ENCODE results near the gene SPINK13.
A peak's percentile ranks its signal among the peaks of the same experiment; 100 is the strongest.
"Not testable (repeated sequence)": the region's sequence is repeated elsewhere in the genome, so short reads cannot be mapped to it uniquely, and the experiment has no call there.

SPINK13 gene

GRCh38 chr5:148268566-148268965, at the start of gene SPINK13:
Gene SPINK13, plus strand, starts transcription at chr5:148268794. Its CDS starts 1,279 bp downstream, at chr5:148270073.
- peak; percentile 86 for FAIRE-seq
- peak; percentile 70 for DNase-seq (ENCODE audit: low spot score)

GRCh38 chr5:148221508-148221907, 47.1 kb upstream of the SPINK13 start:
- FAIRE-seq (no peak), DNase-seq (ENCODE audit: low spot score) (no peak)

- DNase-seq (ENCODE audit: low spot score) (no peak), FAIRE-seq (no peak)
These were observed 44.4 kb upstream of the SPINK13 start for GRCh38 chr5:148224117-148224742.

GRCh38 chr5:148228392-148228984, 40.1 kb upstream of the SPINK13 start:
- FAIRE-seq (no peak), DNase-seq (ENCODE audit: low spot score) (no peak)

GRCh38 chr5:148229840-148230239, 38.8 kb upstream of the SPINK13 start:
- FAIRE-seq (no peak), DNase-seq (ENCODE audit: low spot score) (no peak)

- FAIRE-seq: no peak
- DNase-seq (ENCODE audit: low spot score): no peak
These were observed 38.4 kb upstream of the SPINK13 start for GRCh38 chr5:148230240-148230639.

- FAIRE-seq: no peak
- no peak for DNase-seq (ENCODE audit: low spot score)
These were observed 30.7 kb upstream of the SPINK13 start for GRCh38 chr5:148237785-148238417.

- DNase-seq (ENCODE audit: low spot score): no peak
- FAIRE-seq: no peak
These were observed 30.2 kb upstream of the SPINK13 start, which contains the start of gene MARCOL for GRCh38 chr5:148238418-148238794. Gene MARCOL, plus strand, starts transcription at chr5:148238525. Its CDS starts 73 bp downstream, at chr5:148238598.

GRCh38 chr5:148248894-148249293, 19.7 kb upstream of the SPINK13 start:
- DNase-seq (ENCODE audit: low spot score) (no peak), FAIRE-seq (no peak)

- FAIRE-seq (no peak), DNase-seq (ENCODE audit: low spot score) (no peak)
These were observed 13.1 kb upstream of the SPINK13 start for GRCh38 chr5:148255456-148255855.

GRCh38 chr5:148259288-148259687, 9.3 kb upstream of the SPINK13 start:
- DNase-seq (ENCODE audit: low spot score): no peak
- FAIRE-seq: no peak

- FAIRE-seq: no peak
- no peak for DNase-seq (ENCODE audit: low spot score)
These were observed 7.4 kb upstream of the SPINK13 start for GRCh38 chr5:148261221-148261620.

GRCh38 chr5:148267962-148268361, 632 bp upstream of the SPINK13 start:
- FAIRE-seq: peak; percentile 70
- peak; percentile 17 for DNase-seq (ENCODE audit: low spot score)

- DNase-seq (ENCODE audit: low spot score); FAIRE-seq: not testable (repeated sequence)
These were observed 6.5 kb downstream of the SPINK13 start for GRCh38 chr5:148275129-148275528.

- FAIRE-seq; DNase-seq (ENCODE audit: low spot score): not testable (repeated sequence)
These were observed 12.3 kb downstream of the SPINK13 start for GRCh38 chr5:148280893-148281292.

GRCh38 chr5:148281336-148281735, 12.7 kb downstream of the SPINK13 start:
- DNase-seq (ENCODE audit: low spot score); FAIRE-seq: not testable (repeated sequence)

GRCh38 chr5:148290271-148291195, 21.9 kb downstream of the SPINK13 start:
- FAIRE-seq: no peak
- DNase-seq (ENCODE audit: low spot score): no peak

GRCh38 chr5:148297731-148298130, 29.1 kb downstream of the SPINK13 start:
- FAIRE-seq: no peak
- no peak for DNase-seq (ENCODE audit: low spot score)

GRCh38 chr5:148306446-148306845, 37.9 kb downstream of the SPINK13 start:
- DNase-seq (ENCODE audit: low spot score) (no peak), FAIRE-seq (no peak)

GRCh38 chr5:148309019-148309418, 40.4 kb downstream of the SPINK13 start:
- DNase-seq (ENCODE audit: low spot score): no peak
- no peak for FAIRE-seq

- DNase-seq (ENCODE audit: low spot score): no peak
- no peak for FAIRE-seq
These were observed 41.2 kb downstream of the SPINK13 start for GRCh38 chr5:148309746-148310145.

GRCh38 chr5:148311484-148311883, 42.9 kb downstream of the SPINK13 start:
- DNase-seq (ENCODE audit: low spot score) (no peak), FAIRE-seq (no peak)
